Measurements from ENCODE around the gene PTCH2. TPM values are rescaled to one million over a fixed set of nuclear protein-coding genes. Genes with fewer than 3 reads are reported as not detected.
"Not testable (repeated sequence)": the region's sequence is repeated elsewhere in the genome, so short reads cannot be mapped to it uniquely, and the experiment has no call there.

Gene PTCH2
- total RNA-seq, 1 experiment from 2014 or later, result 0.79 TPM

DNA sequence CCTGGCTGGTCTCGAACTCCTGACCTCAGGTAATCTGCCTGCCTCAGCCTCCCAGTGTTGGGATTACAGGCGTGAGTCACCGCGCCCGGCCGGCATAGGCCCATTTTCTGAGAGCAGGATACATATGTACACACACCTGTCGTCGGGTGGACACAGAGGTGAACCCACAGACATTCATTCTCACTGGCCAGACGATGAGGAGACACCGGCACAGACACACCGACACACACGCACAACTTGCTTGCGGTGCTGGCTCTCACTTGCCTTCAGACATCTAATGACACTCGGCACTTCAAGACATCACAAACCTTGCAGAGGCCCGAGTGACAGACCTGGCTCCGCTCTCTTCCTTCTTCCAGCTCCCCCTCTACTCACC is 579 bp downstream of the PTCH2 start:
- H3K4me1 Mint-ChIP-seq (ENCODE audit: insufficient read depth, unreplicated experiment), result no peaks in the 10 kb centered on the region
- no peaks in the 10 kb centered on the region for H3K9me3 Mint-ChIP-seq (ENCODE audit: unreplicated experiment)
- no TSS peak for BruUV-seq (replicated peaks)
- TF ChIP-seq, protein P1, sequence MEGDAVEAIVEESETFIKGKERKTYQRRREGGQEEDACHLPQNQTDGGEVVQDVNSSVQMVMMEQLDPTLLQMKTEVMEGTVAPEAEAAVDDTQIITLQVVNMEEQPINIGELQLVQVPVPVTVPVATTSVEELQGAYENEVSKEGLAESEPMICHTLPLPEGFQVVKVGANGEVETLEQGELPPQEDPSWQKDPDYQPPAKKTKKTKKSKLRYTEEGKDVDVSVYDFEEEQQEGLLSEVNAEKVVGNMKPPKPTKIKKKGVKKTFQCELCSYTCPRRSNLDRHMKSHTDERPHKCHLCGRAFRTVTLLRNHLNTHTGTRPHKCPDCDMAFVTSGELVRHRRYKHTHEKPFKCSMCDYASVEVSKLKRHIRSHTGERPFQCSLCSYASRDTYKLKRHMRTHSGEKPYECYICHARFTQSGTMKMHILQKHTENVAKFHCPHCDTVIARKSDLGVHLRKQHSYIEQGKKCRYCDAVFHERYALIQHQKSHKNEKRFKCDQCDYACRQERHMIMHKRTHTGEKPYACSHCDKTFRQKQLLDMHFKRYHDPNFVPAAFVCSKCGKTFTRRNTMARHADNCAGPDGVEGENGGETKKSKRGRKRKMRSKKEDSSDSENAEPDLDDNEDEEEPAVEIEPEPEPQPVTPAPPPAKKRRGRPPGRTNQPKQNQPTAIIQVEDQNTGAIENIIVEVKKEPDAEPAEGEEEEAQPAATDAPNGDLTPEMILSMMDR (IDR thresholded peaks at IDR 0.05; ENCODE audit: unreplicated experiment), result no peak
- no peak for DNase-seq (ENCODE audit: unreplicated experiment)
- no peak overlapping the region for H3K27ac Mint-ChIP-seq (ENCODE audit: low read depth, unreplicated experiment)
- POLR2A ChIA-PET, result interaction anchor here (1.5 kb wide), 1 partner anchor 12 kb away, joined by 3 read pairs; no protein-coding TSS in a partner anchor
- CTCF ChIA-PET, result interaction anchor here (0.6 to 1.1 kb wide), 3 partner anchors 16 to 1087 kb away, joined by 3 to 4 read pairs (median 3); no protein-coding TSS in a partner anchor
- H3K36me3 Mint-ChIP-seq (ENCODE audit: insufficient read depth, unreplicated experiment), result peaks cover 5% of the 10 kb centered on the region
- H3K4me3 Mint-ChIP-seq (ENCODE audit: unreplicated experiment), result no peak overlapping the region
- no peaks in the 10 kb centered on the region for H3K27me3 Mint-ChIP-seq (ENCODE audit: insufficient read depth, unreplicated experiment)
- intact Hi-C loops (cut with micrococcal nuclease), result no loop called here

DNA sequence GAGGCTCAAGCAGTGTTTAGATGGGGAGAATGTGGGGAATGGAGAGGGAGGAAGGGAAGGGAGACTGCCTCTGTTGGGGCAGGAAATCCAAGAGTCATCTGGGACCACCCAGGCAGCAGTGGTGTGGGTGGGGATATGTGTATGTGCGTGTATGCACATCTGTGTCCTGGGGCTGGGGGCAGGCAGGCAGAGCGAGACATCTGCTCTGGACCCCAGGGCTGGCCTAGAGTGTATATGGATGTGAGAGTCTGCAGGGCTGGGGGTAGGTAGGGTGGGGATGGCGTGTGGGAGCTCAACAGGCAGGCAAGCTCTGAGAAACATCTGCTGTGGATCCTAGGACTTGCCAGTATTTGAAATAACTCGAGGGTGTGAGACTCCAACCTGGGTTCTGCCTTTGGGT is 3.5 kb downstream of the PTCH2 start:
- Mint-ChIP-seq H3K4me1 (ENCODE audit: insufficient read depth, unreplicated experiment) (no peaks in the 10 kb centered on the region), H3K27me3 (ENCODE audit: insufficient read depth, unreplicated experiment) (no peaks in the 10 kb centered on the region), H3K27ac (ENCODE audit: low read depth, unreplicated experiment) (peak overlapping the region; percentile 31), H3K36me3 (ENCODE audit: insufficient read depth, unreplicated experiment) (peaks cover 5% of the 10 kb centered on the region), H3K4me3 (ENCODE audit: unreplicated experiment) (no peak overlapping the region), H3K9me3 (ENCODE audit: unreplicated experiment) (no peaks in the 10 kb centered on the region)
- POLR2A ChIA-PET, result no interaction called here
- intact Hi-C loops (cut with micrococcal nuclease), result no loop called here
- DNase-seq (ENCODE audit: unreplicated experiment), result no peak
- CTCF ChIA-PET, result interaction anchor here (0.6 to 1.7 kb wide), 3 partner anchors 12 to 653 kb away, joined by 3 to 4 read pairs (median 4); no protein-coding TSS in a partner anchor
- TF ChIP-seq, protein P1 (IDR thresholded peaks at IDR 0.05; ENCODE audit: unreplicated experiment), result no peak
- no TSS peak for BruUV-seq (replicated peaks)

DNA sequence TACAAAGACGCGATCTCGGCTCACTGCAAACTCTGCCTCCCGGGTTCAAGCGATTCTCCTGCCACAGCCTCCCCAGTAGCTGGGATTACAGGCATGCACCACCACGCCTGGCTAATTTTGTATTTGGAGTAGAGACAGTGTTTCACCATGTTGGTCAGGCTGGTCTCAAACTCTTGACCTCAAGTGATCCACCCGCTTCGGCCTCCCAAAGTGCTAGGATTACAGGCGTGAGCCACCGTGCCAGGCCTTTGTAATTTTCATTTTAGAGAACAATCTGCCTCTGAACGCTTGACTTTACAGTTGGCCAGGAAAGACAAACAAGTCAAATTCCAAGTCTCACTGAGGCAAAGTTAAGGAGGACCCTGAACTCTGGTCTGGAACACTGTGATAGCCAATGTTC is 4.8 kb downstream of the PTCH2 start:
- H3K27ac Mint-ChIP-seq (ENCODE audit: low read depth, unreplicated experiment); H3K4me1 Mint-ChIP-seq (ENCODE audit: insufficient read depth, unreplicated experiment); BruUV-seq (replicated peaks); H3K36me3 Mint-ChIP-seq (ENCODE audit: insufficient read depth, unreplicated experiment); H3K4me3 Mint-ChIP-seq (ENCODE audit: unreplicated experiment); intact Hi-C loops (cut with micrococcal nuclease); DNase-seq (ENCODE audit: unreplicated experiment); H3K9me3 Mint-ChIP-seq (ENCODE audit: unreplicated experiment); POLR2A ChIA-PET; H3K27me3 Mint-ChIP-seq (ENCODE audit: insufficient read depth, unreplicated experiment): not testable (repeated sequence)
- CTCF ChIA-PET, result interaction anchor here (0.6 to 0.7 kb wide), 5 partner anchors 18 to 182 kb away, joined by 3 read pairs; no protein-coding TSS in a partner anchor

DNA sequence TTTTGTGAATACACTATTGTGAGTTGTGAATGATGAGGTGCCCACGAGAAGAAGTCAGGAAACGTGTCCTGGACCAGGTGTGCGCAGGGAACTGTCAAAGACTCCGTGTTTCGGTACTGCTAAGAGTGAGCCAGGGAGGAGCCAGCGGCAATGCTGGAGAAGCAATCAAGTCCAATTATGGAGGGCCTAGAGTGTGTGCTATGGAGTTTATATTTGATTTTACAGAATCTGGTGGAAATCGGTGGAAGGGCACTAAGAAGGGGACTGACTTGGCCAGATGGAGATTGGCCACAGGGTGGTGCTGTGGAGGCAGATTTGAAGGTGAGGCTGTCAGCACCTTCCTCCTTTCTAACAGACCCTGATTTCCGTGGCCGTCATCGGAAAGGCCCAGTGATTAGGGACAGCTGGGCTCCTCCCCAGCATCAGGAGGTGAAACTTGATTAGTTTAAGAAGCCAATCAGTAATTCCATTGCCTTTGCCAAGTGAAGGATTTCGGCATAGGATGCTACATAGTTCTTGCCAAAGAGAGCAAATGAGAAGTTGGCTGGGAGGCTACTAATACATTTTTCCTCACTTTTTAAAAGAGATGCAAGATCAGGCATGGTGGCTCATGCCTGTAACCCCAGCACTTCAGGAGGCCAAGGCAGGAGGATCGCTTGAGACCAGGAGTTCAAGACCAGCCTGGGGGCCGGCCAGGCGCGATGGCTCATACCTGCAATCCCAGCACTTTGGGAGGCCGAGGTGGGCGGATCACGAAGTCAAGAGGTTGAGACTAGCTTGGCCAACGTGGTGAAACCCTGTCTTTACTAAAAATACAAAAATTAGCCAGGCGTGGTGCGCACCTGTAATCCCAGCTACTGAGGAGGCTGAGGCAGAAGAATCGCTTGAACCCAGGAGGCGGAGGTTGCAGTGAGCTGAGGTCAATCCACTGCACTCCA is 7.0 kb downstream of the PTCH2 start:
- Mint-ChIP-seq H3K4me1 (ENCODE audit: insufficient read depth, unreplicated experiment) (no peaks in the 10 kb centered on the region), H3K9me3 (ENCODE audit: unreplicated experiment) (no peaks in the 10 kb centered on the region), H3K4me3 (ENCODE audit: unreplicated experiment) (no peak overlapping the region), H3K27ac (ENCODE audit: low read depth, unreplicated experiment) (peak overlapping the region; percentile 13), H3K27me3 (ENCODE audit: insufficient read depth, unreplicated experiment) (no peaks in the 10 kb centered on the region), H3K36me3 (ENCODE audit: insufficient read depth, unreplicated experiment) (no peaks in the 10 kb centered on the region)
- ChIA-PET CTCF (interaction anchor here (0.6 to 3.0 kb wide), 26 partner anchors 9 to 719 kb away, joined by 3 to 14 read pairs (median 3); partner anchors contain the start of genes EIF2B3, HECTD3 and UROD), POLR2A (interaction anchor here (1.2 to 1.9 kb wide), 2 partner anchors 29 to 176 kb away, joined by 3 to 7 read pairs; partner anchors contain the start of genes HECTD3 and UROD)
- TF ChIP-seq, protein P1 (IDR thresholded peaks at IDR 0.05; ENCODE audit: unreplicated experiment), result peak; percentile 81
- BruUV-seq (replicated peaks), result no TSS peak
- peak; percentile 78 for DNase-seq (ENCODE audit: unreplicated experiment)
- intact Hi-C loops (cut with micrococcal nuclease), result loop anchor here (1.0 to 2.0 kb wide), 4 partner anchors 43 to 464 kb away; partner anchors contain the start of genes EIF2B3 and UROD

All from MCF 10A (cell line).